HFF-Myc (cell line): ENCODE measurements around the gene ENPP4.
"Not testable (repeated sequence)": the region's sequence is repeated elsewhere in the genome, so short reads cannot be mapped to it uniquely, and the experiment has no call there.

ENCODE experiments used
- DNase-seq: peaks from one replicate; pipeline ENCODE4 v3.0.0-alpha.2; 2011; ENCODE audit warnings: low read depth; ENCODE audit errors: extremely low read depth
- H3K4me3 ChIP-seq: replicated peaks from 2 replicates; pipeline ENCODE4 v1.5.1; 2011; ENCODE audit warnings: low read depth, mild to moderate bottlenecking, control low read depth, low read length
- TF ChIP-seq, protein P1 (sequence below): IDR thresholded peaks from 2 replicates; pipeline ENCODE4 v1.5.1; 2012; ENCODE audit warnings: mild to moderate bottlenecking, low read depth, low read length, control low read depth; ENCODE audit errors: missing control alignments

ENPP4 gene, protein sequence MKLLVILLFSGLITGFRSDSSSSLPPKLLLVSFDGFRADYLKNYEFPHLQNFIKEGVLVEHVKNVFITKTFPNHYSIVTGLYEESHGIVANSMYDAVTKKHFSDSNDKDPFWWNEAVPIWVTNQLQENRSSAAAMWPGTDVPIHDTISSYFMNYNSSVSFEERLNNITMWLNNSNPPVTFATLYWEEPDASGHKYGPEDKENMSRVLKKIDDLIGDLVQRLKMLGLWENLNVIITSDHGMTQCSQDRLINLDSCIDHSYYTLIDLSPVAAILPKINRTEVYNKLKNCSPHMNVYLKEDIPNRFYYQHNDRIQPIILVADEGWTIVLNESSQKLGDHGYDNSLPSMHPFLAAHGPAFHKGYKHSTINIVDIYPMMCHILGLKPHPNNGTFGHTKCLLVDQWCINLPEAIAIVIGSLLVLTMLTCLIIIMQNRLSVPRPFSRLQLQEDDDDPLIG

DNA sequence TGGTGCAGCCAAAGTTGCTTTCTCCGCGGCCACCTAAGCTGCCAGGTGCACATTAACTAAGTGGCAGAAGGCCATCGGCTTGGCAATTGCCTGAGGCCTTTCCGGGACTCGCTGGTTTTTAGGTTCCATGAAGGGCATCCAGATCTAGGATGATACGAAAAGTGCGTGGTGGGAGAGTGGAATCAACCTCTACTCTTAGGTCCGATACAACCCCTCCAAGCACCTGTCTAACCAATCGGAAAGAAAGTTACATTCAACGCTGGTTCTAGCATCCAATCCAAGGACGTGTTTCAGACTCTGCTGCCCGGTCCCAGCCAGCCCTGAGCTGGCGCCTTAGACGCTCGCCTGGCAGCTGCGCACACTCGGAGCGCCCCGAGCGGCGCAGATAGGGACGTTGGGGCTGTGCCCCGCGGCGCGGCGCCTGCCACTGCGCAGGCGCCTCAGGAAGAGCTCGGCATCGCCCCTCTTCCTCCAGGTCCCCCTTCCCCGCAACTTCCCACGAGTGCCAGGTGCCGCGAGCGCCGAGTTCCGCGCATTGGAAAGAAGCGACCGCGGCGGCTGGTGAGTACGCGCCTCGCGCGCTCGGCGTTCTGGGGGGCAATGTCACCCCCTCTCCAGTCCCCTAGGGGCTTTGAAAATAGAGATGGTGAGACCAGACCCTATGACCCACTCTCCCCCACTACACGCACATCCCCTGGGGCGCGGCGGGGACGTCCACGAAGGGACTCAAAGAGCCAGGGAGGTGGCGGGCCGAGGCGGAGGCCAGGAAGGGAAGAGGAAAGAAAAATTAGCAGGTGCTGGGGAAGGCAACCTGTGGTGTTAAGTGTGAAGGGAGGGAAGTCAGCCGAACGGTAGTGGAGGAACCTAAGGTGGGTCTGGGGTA is at the start of gene ENPP4:
ENPP4 (plus strand) TSS at position 361 of the 883 bp plus-strand sequence. CDS start 9,595 bp downstream, outside the sequence.
- peak; percentile 24 for DNase-seq
- TF ChIP-seq, protein P1, sequence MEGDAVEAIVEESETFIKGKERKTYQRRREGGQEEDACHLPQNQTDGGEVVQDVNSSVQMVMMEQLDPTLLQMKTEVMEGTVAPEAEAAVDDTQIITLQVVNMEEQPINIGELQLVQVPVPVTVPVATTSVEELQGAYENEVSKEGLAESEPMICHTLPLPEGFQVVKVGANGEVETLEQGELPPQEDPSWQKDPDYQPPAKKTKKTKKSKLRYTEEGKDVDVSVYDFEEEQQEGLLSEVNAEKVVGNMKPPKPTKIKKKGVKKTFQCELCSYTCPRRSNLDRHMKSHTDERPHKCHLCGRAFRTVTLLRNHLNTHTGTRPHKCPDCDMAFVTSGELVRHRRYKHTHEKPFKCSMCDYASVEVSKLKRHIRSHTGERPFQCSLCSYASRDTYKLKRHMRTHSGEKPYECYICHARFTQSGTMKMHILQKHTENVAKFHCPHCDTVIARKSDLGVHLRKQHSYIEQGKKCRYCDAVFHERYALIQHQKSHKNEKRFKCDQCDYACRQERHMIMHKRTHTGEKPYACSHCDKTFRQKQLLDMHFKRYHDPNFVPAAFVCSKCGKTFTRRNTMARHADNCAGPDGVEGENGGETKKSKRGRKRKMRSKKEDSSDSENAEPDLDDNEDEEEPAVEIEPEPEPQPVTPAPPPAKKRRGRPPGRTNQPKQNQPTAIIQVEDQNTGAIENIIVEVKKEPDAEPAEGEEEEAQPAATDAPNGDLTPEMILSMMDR = no peak
- H3K4me3 ChIP-seq = peak within 1 kb of the TSS; percentile 35

DNA sequence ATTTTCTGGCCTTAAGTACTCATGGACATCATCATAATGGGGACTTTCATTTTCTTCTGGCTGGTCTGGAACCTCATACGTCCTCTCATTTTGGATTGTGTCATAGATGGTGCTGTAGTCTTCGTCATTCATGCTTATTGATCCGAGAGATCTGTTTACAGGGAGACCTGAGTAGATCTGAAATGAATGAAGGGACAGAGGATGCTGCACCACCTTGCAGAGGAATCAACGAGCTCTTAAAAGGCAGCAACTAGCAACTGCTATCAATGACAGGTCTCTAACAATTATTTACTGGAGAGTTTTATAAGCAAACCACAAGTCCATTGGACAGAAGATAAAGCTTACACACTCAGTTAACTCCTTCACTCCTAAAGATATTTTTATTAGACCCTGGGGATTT is 49.7 kb upstream of the ENPP4 start:
- H3K4me3 ChIP-seq = no peak overlapping the region

DNA sequence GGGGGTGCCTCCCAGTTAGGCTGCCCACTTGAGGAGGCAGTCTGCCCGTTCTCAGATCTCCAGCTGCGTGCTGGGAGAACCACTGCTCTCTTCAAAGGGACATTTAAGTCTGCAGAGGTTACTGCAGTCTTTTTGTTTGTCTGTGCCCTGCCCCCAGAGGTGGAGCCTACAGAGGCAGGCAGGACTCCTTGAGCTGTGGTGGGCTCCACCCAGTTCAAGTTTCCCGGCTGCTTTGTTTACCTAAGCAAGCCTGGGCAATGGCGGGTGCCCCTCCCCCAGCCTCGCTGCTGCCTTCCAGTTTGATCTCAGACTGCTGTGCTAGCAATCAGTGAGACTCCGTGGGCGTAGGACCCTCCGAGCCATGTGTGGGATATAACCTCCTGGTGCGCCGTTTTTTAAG is 44.1 kb upstream of the ENPP4 start:
- H3K4me3 ChIP-seq, DNase-seq: not testable (repeated sequence)

More for the DNA sequence above, 49.7 kb upstream of the ENPP4 start:
- TF ChIP-seq, protein P1 = no peak
- DNase-seq = no peak

DNA sequence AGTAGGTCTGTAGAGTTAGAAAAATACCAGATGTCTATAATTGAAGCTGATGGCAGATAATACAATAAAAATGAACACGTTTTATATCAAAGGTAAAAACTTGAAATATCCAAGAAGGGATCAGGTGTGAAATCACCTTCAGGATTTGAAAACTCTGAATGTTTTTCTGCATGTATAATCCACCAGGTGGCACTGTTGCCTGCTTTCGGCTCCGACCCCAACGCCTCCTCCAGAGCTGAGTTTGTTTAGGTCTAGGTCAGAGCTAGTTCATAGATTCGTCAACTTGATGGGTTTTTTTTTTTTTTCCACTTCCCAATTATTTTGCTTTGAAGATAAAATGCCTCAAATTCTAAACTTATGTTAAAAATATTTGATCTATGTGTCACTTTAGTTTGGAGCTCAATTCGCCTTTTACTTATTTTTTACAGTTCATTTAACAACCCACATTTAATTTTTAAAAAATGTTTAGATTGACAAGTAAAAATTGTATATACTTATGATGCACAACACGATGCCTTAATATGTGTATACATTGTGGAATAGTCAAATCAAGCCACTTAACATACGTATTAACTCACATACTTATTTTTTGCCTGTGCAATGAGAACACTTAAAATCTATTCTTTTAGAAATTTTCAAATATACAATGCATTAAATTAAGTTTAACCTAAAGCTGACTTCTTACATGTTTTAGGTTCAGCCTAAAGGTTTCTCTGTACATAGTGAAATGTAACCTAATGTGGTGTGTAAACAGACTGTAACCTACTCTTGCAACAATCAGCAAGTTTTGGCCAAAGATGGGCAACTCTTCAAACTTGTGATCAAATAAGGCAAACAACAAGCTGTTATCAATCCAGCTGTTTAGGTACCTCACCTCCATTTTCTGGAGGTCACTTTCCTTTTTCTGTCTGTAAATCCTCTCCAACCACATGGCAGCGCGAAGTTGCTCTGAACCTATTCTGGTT is 39.4 kb upstream of the ENPP4 start:
- DNase-seq = peak; percentile 19
- H3K4me3 ChIP-seq = no peak overlapping the region
- TF ChIP-seq, protein P1 = peak; percentile 71

DNA sequence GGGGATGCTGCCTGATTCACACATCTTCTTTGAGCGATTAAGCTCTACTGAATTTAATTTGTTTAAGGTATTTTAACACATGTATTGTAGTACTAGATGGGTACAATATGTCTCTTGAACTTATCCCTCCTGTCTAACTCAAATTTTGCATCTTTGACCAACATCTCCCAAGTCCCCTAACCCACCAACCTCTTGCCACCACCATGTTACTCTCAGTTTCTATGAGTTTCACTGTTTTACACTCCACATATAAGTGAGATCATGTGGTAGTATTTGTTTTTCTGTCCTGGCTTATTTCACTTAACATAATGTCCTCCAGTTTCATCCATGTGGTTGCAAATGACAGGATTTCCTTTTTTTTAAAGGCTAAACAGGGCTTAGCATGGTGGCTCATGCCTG is 38.7 kb upstream of the ENPP4 start:
- no peak overlapping the region for H3K4me3 ChIP-seq
- no peak for DNase-seq
- TF ChIP-seq, protein P1 = no peak

DNA sequence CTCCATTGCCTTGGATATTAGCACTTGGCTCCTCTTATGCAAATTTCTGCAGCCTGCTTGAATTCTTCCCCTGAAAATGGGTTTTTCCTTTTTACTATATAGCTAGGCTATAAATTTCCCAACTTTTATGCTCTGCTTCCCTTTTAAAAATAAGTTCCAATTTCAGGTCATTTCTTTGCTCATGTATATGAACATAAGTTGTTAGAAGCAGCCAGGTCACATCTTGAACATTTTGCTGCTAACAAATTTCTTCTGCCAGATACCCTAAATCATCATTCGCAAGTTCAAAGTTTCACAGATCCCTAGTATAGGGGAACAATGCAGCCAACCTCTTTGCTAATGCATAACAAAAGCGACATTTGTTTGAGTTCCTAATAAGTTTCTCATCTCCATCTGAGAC is 34.5 kb upstream of the ENPP4 start:
- DNase-seq = no peak
- H3K4me3 ChIP-seq = no peak overlapping the region
- TF ChIP-seq, protein P1 = no peak
